NT2/D1 (cell line): ENCODE results near the gene FAXC.

Source experiments
- SUZ12 ChIP-seq: IDR thresholded peaks from 2 replicates; pipeline ENCODE4 v1.6.1; 2011; ENCODE audit not compliant: insufficient read length, insufficient read depth; ENCODE audit errors: extremely low read depth
- YY1 ChIP-seq: IDR thresholded peaks from 2 replicates; pipeline ENCODE4 v1.6.1; 2011; ENCODE audit not compliant: insufficient read length, insufficient read depth
- ZNF274 ChIP-seq: IDR thresholded peaks from 2 replicates; pipeline ENCODE4 v1.6.1; 2011; ENCODE audit warnings: mild to moderate bottlenecking, low read depth, low read length

GRCh38 chr6:99232056-99232455 lies 117.4 kb downstream of the FAXC start:
- TF ChIP-seq ZNF274, result no peak
- TF ChIP-seq YY1, result no peak
- TF ChIP-seq SUZ12, result no peak
